ENCODE measurements around the gene DLL1. TPM values are rescaled to one million over a fixed set of nuclear protein-coding genes. Genes with fewer than 3 reads are reported as not detected.

DLL1 gene
- total RNA-seq, 1 donor from 2014 or later: 59.8 TPM

DNA sequence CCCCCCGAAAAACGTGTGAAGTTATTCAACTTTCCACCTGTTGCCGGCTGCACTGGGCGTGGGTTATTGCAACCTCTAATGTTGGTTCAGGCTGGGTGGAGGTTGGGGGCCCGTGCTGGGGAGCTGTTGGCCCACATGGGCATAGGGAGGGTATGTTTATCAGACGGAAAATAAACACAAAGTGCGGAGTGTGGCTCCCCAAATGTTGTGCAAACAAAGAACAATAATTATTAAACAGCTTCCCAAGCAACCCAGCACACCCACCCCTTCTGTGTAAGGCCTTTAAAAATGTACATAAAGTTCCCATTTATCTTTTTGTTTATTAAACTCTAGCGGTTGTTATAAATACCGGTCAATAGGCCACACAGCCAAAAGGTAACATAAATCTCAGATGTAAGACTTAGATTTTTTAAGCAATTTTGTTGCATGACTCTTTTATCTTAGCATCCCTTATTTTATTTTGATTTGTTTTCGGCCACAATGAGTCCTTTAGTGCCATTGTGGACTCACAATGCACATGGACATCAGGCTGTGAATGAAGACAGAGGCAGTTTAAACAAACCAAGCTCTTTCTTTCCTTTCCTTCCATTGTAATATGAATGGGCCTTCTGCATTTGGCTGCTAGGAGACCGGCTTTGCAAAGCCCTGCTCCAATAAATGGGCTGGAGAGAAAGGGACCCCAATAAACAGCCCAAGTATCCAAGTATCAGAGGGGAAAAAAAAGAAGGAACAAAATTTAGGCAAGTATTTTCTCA is 6.9 kb upstream of the DLL1 start:
- TF ChIP-seq, protein P1, sequence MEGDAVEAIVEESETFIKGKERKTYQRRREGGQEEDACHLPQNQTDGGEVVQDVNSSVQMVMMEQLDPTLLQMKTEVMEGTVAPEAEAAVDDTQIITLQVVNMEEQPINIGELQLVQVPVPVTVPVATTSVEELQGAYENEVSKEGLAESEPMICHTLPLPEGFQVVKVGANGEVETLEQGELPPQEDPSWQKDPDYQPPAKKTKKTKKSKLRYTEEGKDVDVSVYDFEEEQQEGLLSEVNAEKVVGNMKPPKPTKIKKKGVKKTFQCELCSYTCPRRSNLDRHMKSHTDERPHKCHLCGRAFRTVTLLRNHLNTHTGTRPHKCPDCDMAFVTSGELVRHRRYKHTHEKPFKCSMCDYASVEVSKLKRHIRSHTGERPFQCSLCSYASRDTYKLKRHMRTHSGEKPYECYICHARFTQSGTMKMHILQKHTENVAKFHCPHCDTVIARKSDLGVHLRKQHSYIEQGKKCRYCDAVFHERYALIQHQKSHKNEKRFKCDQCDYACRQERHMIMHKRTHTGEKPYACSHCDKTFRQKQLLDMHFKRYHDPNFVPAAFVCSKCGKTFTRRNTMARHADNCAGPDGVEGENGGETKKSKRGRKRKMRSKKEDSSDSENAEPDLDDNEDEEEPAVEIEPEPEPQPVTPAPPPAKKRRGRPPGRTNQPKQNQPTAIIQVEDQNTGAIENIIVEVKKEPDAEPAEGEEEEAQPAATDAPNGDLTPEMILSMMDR (conservative IDR thresholded peaks at IDR 0.05): no peak
- H3K9me3 Mint-ChIP-seq: peaks cover 9% of the 10 kb centered on the region
- H3K4me1 Mint-ChIP-seq: peaks cover 47% of the 10 kb centered on the region
- H3K36me3 Mint-ChIP-seq (ENCODE audit: low read depth): peaks cover 19% of the 10 kb centered on the region
- DNase-seq (ENCODE audit: low read depth, low spot score): no peak
- H3K4me3 Mint-ChIP-seq: peak overlapping the region; percentile 81
- H3K27me3 Mint-ChIP-seq (ENCODE audit: low read depth): peaks cover 78% of the 10 kb centered on the region
- H3K27ac Mint-ChIP-seq (ENCODE audit: unreplicated experiment): peak overlapping the region; percentile 81

DNA sequence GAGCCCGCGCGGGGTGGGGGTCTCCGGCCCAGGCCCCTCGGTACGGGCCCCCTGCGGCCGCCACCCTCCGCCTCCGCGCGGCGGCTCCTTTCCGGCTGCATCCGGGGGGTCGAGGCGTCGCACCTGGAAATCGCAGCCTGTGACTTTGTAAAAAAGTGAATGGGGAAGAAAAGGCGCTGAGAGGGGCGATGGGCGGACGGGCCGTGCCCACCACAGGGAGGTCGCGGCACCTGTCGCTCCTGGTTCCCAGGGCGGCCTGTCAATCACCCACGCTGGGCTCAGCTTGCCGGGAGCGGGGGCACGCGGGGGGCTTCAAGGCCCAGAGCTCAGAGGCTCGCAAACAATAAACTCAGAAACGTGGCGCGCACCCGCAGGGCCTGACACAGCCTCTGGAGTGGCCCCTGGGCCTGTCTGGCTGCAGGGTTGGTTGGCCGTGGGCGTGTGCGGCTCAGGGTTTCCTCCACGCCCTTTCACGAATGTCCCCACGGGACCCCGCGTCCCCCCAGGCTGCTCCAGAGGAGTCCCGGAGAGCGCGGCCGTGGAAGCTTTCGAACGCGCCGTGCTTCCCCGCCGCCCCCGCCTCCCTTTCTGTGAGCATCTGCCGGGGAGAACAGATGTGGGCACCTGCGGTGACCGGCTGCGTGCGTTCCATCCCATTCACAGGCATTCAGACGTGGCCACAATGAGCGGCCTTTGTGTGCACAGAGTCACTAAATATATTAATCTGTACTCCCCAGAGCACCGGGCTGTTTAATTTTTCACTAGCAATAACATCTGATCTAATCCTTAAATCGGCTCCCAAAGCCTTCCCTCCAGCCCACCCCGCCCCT is 6.1 kb upstream of the DLL1 start:
- H3K27me3 Mint-ChIP-seq (ENCODE audit: low read depth): peaks cover 83% of the 10 kb centered on the region
- H3K4me1 Mint-ChIP-seq: peaks cover 55% of the 10 kb centered on the region
- H3K27ac Mint-ChIP-seq (ENCODE audit: unreplicated experiment): no peak overlapping the region
- TF ChIP-seq, protein P1 (conservative IDR thresholded peaks at IDR 0.05): no peak
- H3K4me3 Mint-ChIP-seq: peak overlapping the region; percentile 81
- no peak for DNase-seq (ENCODE audit: low read depth, low spot score)
- peaks cover 16% of the 10 kb centered on the region for H3K36me3 Mint-ChIP-seq (ENCODE audit: low read depth)
- H3K9me3 Mint-ChIP-seq: peaks cover 9% of the 10 kb centered on the region

DNA sequence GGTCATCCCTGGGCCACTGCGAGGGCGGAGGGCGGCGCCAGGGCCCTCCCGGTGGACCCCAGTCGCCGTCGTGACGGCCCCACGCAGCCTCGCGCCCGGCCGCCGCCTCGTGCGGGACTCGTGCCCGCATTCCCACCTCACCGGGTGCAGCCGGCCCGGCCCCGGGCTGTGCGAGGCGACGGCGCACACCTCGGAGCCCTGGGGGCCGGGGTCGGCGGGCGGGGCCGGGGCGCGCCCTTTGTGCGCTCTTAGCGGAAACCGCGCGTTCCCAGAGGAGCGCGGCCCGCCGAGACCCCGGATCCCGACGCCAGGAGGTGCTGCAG is 5.5 kb upstream of the DLL1 start:
- peaks cover 82% of the 10 kb centered on the region for H3K27me3 Mint-ChIP-seq (ENCODE audit: low read depth)
- peaks cover 10% of the 10 kb centered on the region for H3K36me3 Mint-ChIP-seq (ENCODE audit: low read depth)
- DNase-seq (ENCODE audit: low read depth, low spot score): no peak
- no peak overlapping the region for H3K27ac Mint-ChIP-seq (ENCODE audit: unreplicated experiment)
- TF ChIP-seq, protein P1 (conservative IDR thresholded peaks at IDR 0.05): no peak
- H3K4me1 Mint-ChIP-seq: peaks cover 59% of the 10 kb centered on the region
- H3K4me3 Mint-ChIP-seq: no peak overlapping the region
- peaks cover 3% of the 10 kb centered on the region for H3K9me3 Mint-ChIP-seq

DNA sequence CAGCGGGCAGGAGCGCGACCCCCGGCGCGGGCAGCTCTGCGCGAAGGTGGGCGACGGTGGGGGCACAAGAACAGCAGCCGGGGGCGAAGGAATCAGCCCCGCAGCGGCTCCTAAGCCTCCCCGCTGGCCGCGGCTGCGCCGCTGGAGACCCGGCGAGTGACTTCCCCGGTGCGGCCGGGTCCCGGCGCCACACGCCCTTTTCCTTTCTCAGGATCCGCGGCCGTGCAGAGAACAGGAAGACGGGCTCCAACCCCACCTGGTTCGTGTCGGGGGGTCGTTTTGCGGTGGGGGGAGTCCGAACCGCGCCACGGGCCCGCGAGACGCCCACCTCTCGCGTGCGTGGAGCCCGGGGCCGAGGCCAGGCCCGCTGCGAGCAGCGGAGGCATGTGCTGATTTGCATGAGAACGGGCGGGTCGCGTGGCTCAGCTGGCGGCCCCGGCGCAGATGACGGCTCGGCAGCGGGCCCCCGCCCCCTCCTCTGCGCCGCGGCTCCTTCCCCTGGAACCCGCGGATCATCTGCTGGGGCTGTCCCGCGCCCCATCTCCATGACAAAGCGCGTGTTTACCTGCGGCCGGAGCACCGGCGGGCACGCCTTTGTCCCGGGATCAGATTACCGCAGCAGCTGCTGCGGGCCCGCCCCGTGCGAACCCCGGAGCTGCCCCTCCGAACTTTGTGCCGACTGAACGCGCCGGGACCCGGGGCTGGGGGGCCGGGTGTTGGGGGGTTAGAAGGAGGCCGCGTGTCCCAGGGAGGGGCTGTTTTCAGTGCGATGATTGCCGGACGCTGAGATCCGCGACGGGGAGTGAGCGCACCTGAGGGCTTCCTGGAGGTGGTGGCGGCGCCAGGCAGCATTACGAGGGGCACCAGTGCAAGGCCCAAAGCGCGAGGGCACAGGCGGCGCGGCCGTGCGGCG is 4.9 kb upstream of the DLL1 start:
- peaks cover 59% of the 10 kb centered on the region for H3K4me1 Mint-ChIP-seq
- DNase-seq (ENCODE audit: low read depth, low spot score): peak; percentile 52
- peak overlapping the region; percentile 74 for H3K4me3 Mint-ChIP-seq

More for the DNA sequence above, 4.9 kb upstream of the DLL1 start:
- H3K36me3 Mint-ChIP-seq (ENCODE audit: low read depth): peaks cover 10% of the 10 kb centered on the region
- H3K27me3 Mint-ChIP-seq (ENCODE audit: low read depth): peaks cover 85% of the 10 kb centered on the region
- no peak overlapping the region for H3K27ac Mint-ChIP-seq (ENCODE audit: unreplicated experiment)
- TF ChIP-seq, protein P1 (conservative IDR thresholded peaks at IDR 0.05): no peak
- H3K9me3 Mint-ChIP-seq: peaks cover 3% of the 10 kb centered on the region

Data from neural crest cell (in vitro differentiated cells).